K562 (cell line): Measurements from ENCODE around the gene ETHE1. TPM values are rescaled to one million over a fixed set of nuclear protein-coding genes. Genes with fewer than 3 reads are reported as not detected.

ENCODE experiments used
- HMGN3 ChIP-seq: IDR thresholded peaks from 2 replicates; pipeline ENCODE4 v1.6.1; 2011; ENCODE audit warnings: borderline replicate concordance, low read depth, mild to moderate bottlenecking, mixed read lengths, low read length; ENCODE audit not compliant: insufficient read length; ENCODE audit errors: extremely low read depth
- polyA plus RNA-seq, 8 experiments: library from polyadenylated mRNA; depleted of rRNA in 4 of 8; stranded (reverse) in 5 of 8; unstranded in 3 of 8; fragments of >200 nt; fragmentation: Nextera tagmentation in 2 of 8; fragmentation: Illumina TruSeq in 1 of 8; extraction: Ambion mirVana in 2 of 8; extraction: Trizol in 1 of 8; gene quantifications; 2 replicates each; pipeline versions ENCODE4 v1.2.1 to v1.2.3, GENCODE V29; 2011 to 2014; ENCODE audit warnings: inconsistent platforms in 1 of 8, missing spikeins in 1 of 8
- total RNA-seq, 7 experiments: library from RNA; depleted of rRNA in 6 of 7; stranded (reverse); fragments of >200 nt in 6 of 7; fragmentation: Illumina TruSeq in 2 of 7; extraction: Trizol in 2 of 7; gene quantifications; 2 replicates each; pipeline versions ENCODE4 v1.2.1 to v1.2.3, GENCODE V29; 2011 to 2021; ENCODE audit warnings: low replicate concordance in 1 of 7
- TF ChIP-seq, protein P1 (sequence below): fragments of 200-600 bp; sonication (generic); IDR thresholded peaks from one replicate; pipeline ENCODE4 v1.6.1; 2012; ENCODE audit warnings: mild to moderate bottlenecking, low read depth, low read length, inconsistent platforms
- TF ChIP-seq, protein P2 (sequence below): sonication (generic); formaldehyde crosslinking; IDR thresholded peaks from 2 replicates; pipeline ENCODE4 v1.8.1; 2023; ENCODE audit warnings: mild to moderate bottlenecking, missing genetic modification reagents
- TF ChIP-seq, protein P3 (sequence below): sonication (generic); formaldehyde crosslinking; IDR thresholded peaks from 2 replicates; pipeline ENCODE4 v1.8.0; 2023; ENCODE audit warnings: mild to moderate bottlenecking, missing genetic modification reagents

Gene ETHE1
- total and polyA plus RNA-seq, 9 of the 15 experiments (the other 6 are each of a cell fraction or from before 2014, with no cell fraction given), result 2.9 to 21.0 (median 10.2) TPM

DNA sequence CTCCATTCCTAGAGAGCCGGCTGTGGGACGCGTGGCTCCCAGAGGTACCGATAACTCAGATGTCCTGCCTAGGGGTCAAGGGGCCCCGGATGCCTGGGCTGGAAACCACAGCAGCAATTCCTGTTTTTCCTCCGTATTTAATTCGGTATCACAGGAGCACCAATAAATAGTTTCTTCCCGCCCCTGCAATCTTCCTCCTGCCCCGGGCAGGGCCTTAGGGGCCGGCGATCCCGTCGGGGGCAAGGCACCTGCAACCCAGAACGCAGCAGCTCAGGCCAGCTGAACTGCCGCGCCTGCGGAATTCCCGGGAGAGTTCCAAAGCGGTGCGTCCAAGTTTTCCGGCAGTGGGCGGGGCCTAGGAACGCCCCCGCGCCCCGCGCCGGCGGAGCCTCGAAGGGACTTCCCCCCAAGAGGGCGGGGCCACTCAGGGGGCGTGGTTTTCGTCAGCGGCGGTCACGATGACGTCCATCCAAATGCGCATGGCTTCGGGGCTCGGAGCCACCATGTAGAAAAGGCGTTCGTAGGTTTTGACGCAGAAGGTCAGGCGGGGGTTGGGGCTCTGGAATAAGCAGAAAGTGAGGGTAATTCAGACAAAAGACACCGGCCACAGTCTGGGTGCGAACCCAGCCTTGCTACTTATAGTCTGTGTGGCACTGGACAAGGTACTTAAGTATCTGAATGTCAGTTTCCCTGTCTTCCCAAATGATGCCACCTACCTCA lies 51.9 kb downstream of the ETHE1 start (continued):
- TF ChIP-seq, protein P1, sequence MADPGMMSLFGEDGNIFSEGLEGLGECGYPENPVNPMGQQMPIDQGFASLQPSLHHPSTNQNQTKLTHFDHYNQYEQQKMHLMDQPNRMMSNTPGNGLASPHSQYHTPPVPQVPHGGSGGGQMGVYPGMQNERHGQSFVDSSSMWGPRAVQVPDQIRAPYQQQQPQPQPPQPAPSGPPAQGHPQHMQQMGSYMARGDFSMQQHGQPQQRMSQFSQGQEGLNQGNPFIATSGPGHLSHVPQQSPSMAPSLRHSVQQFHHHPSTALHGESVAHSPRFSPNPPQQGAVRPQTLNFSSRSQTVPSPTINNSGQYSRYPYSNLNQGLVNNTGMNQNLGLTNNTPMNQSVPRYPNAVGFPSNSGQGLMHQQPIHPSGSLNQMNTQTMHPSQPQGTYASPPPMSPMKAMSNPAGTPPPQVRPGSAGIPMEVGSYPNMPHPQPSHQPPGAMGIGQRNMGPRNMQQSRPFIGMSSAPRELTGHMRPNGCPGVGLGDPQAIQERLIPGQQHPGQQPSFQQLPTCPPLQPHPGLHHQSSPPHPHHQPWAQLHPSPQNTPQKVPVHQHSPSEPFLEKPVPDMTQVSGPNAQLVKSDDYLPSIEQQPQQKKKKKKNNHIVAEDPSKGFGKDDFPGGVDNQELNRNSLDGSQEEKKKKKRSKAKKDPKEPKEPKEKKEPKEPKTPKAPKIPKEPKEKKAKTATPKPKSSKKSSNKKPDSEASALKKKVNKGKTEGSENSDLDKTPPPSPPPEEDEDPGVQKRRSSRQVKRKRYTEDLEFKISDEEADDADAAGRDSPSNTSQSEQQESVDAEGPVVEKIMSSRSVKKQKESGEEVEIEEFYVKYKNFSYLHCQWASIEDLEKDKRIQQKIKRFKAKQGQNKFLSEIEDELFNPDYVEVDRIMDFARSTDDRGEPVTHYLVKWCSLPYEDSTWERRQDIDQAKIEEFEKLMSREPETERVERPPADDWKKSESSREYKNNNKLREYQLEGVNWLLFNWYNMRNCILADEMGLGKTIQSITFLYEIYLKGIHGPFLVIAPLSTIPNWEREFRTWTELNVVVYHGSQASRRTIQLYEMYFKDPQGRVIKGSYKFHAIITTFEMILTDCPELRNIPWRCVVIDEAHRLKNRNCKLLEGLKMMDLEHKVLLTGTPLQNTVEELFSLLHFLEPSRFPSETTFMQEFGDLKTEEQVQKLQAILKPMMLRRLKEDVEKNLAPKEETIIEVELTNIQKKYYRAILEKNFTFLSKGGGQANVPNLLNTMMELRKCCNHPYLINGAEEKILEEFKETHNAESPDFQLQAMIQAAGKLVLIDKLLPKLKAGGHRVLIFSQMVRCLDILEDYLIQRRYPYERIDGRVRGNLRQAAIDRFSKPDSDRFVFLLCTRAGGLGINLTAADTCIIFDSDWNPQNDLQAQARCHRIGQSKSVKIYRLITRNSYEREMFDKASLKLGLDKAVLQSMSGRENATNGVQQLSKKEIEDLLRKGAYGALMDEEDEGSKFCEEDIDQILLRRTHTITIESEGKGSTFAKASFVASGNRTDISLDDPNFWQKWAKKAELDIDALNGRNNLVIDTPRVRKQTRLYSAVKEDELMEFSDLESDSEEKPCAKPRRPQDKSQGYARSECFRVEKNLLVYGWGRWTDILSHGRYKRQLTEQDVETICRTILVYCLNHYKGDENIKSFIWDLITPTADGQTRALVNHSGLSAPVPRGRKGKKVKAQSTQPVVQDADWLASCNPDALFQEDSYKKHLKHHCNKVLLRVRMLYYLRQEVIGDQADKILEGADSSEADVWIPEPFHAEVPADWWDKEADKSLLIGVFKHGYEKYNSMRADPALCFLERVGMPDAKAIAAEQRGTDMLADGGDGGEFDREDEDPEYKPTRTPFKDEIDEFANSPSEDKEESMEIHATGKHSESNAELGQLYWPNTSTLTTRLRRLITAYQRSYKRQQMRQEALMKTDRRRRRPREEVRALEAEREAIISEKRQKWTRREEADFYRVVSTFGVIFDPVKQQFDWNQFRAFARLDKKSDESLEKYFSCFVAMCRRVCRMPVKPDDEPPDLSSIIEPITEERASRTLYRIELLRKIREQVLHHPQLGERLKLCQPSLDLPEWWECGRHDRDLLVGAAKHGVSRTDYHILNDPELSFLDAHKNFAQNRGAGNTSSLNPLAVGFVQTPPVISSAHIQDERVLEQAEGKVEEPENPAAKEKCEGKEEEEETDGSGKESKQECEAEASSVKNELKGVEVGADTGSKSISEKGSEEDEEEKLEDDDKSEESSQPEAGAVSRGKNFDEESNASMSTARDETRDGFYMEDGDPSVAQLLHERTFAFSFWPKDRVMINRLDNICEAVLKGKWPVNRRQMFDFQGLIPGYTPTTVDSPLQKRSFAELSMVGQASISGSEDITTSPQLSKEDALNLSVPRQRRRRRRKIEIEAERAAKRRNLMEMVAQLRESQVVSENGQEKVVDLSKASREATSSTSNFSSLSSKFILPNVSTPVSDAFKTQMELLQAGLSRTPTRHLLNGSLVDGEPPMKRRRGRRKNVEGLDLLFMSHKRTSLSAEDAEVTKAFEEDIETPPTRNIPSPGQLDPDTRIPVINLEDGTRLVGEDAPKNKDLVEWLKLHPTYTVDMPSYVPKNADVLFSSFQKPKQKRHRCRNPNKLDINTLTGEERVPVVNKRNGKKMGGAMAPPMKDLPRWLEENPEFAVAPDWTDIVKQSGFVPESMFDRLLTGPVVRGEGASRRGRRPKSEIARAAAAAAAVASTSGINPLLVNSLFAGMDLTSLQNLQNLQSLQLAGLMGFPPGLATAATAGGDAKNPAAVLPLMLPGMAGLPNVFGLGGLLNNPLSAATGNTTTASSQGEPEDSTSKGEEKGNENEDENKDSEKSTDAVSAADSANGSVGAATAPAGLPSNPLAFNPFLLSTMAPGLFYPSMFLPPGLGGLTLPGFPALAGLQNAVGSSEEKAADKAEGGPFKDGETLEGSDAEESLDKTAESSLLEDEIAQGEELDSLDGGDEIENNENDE, result no peak
- TF ChIP-seq HMGN3, result peak; percentile 74
- TF ChIP-seq, protein P2, sequence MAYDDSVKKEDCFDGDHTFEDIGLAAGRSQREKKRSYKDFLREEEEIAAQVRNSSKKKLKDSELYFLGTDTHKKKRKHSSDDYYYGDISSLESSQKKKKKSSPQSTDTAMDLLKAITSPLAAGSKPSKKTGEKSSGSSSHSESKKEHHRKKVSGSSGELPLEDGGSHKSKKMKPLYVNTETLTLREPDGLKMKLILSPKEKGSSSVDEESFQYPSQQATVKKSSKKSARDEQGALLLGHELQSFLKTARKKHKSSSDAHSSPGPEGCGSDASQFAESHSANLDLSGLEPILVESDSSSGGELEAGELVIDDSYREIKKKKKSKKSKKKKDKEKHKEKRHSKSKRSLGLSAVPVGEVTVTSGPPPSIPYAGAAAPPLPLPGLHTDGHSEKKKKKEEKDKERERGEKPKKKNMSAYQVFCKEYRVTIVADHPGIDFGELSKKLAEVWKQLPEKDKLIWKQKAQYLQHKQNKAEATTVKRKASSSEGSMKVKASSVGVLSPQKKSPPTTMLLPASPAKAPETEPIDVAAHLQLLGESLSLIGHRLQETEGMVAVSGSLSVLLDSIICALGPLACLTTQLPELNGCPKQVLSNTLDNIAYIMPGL (CRISPR knock-in tag), result no peak
- TF ChIP-seq, protein P3, sequence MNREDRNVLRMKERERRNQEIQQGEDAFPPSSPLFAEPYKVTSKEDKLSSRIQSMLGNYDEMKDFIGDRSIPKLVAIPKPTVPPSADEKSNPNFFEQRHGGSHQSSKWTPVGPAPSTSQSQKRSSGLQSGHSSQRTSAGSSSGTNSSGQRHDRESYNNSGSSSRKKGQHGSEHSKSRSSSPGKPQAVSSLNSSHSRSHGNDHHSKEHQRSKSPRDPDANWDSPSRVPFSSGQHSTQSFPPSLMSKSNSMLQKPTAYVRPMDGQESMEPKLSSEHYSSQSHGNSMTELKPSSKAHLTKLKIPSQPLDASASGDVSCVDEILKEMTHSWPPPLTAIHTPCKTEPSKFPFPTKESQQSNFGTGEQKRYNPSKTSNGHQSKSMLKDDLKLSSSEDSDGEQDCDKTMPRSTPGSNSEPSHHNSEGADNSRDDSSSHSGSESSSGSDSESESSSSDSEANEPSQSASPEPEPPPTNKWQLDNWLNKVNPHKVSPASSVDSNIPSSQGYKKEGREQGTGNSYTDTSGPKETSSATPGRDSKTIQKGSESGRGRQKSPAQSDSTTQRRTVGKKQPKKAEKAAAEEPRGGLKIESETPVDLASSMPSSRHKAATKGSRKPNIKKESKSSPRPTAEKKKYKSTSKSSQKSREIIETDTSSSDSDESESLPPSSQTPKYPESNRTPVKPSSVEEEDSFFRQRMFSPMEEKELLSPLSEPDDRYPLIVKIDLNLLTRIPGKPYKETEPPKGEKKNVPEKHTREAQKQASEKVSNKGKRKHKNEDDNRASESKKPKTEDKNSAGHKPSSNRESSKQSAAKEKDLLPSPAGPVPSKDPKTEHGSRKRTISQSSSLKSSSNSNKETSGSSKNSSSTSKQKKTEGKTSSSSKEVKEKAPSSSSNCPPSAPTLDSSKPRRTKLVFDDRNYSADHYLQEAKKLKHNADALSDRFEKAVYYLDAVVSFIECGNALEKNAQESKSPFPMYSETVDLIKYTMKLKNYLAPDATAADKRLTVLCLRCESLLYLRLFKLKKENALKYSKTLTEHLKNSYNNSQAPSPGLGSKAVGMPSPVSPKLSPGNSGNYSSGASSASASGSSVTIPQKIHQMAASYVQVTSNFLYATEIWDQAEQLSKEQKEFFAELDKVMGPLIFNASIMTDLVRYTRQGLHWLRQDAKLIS, result 0 out of 2 replicates have a peak, but pooled peaks have one; percentile 29
